ENCODE measurements around the gene PRKAG1.

- TF ChIP-seq CTCF (IDR thresholded peaks at IDR 0.05; ENCODE audit: borderline replicate concordance, extremely low read depth, low read length, poor library complexity, severe bottlenecking) (no peak), EZH2 (IDR thresholded peaks at IDR 0.05; ENCODE audit: borderline replicate concordance, low read depth, low read length, severe bottlenecking) (no peak)
These were observed 65.9 kb downstream of the PRKAG1 start for GRCh38 chr12:48952691-48953090.

All from DND-41 (cell line).